ENCODE results near the gene AKT3.

AKT3 gene

GRCh38 chr1:243470502-243470901, 379.5 kb downstream of the AKT3 start:
- no peak overlapping the region for H3K4me2 ChIP-seq (ENCODE audit: insufficient read depth, low read length, poor library complexity, severe bottlenecking)
- H3K79me1 ChIP-seq (ENCODE audit: low read depth, low read length): no peaks in the 10 kb centered on the region
- no peak overlapping the region for H2BK15ac ChIP-seq (ENCODE audit: low read length)
- no peak overlapping the region for H3K4me3 ChIP-seq (ENCODE audit: low read length in 2 of 2)
- H3K9me3 ChIP-seq (replicated peaks in 1 of 2; ENCODE audit: control insufficient read depth in 2 of 2, insufficient read depth in 1 of 2, low read depth in 1 of 2, low read length in 2 of 2): no peaks in the 10 kb centered on the region
- H2AFZ ChIP-seq (ENCODE audit: low read length): peak overlapping the region; percentile 66
- no peak overlapping the region for H3K23ac ChIP-seq (ENCODE audit: low read depth, low read length, poor library complexity)
- WGBS, 2 donors (ENCODE audit: extremely low coverage in 2 of 2, insufficient read length in 2 of 2, insufficient replicate concordance in 1 of 2): no CpG with 5 or more reads among the region's 7 CpGs
- peak overlapping the region; percentile 80 for H3K27ac ChIP-seq (replicated peaks; ENCODE audit: low read length)
- H4K8ac ChIP-seq (ENCODE audit: low read depth, low read length): no peak overlapping the region
- H4K91ac ChIP-seq (ENCODE audit: low read depth, low read length, poor library complexity): no peak overlapping the region
- H3K14ac ChIP-seq (ENCODE audit: low read length): no peak overlapping the region
- peaks cover 39 to 46% of the 10 kb centered on the region in 2 donors for H3K4me1 ChIP-seq (ENCODE audit: control insufficient read depth in 2 of 2, insufficient read depth in 1 of 2, low read depth in 1 of 2, low read length in 2 of 2)
- H3K36me3 ChIP-seq (replicated peaks in 1 of 2; ENCODE audit: control insufficient read depth in 2 of 2, insufficient read depth in 2 of 2, low read length in 2 of 2): no peaks in the 10 kb centered on the region
- no peak overlapping the region for H2AK5ac ChIP-seq (ENCODE audit: low read depth, low read length)
- H2BK12ac ChIP-seq (ENCODE audit: low read length): no peak overlapping the region
- H2BK120ac ChIP-seq (ENCODE audit: low read depth, low read length): peak overlapping the region; percentile 35
- peak overlapping the region; percentile 48 for H2BK5ac ChIP-seq (ENCODE audit: low read length)
- H3K27me3 ChIP-seq (ENCODE audit: control insufficient read depth in 3 of 3, insufficient read depth in 3 of 3, low read depth in 1 of 3, low read length in 3 of 3): no peaks in the 10 kb centered on the region
- peak overlapping the region; percentile 33 for H3K18ac ChIP-seq (ENCODE audit: low read length)
- no peak overlapping the region for H3K4ac ChIP-seq (ENCODE audit: low read length)
- H3K9ac ChIP-seq (ENCODE audit: low read depth, low read length, poor library complexity): no peak overlapping the region
- no peak for DNase-seq (ENCODE audit: low spot score)

GRCh38 chr1:243469497-243469896, 380.5 kb downstream of the AKT3 start:
- H4K91ac ChIP-seq (ENCODE audit: low read depth, low read length, poor library complexity): no peak overlapping the region
- no peak overlapping the region for H3K23ac ChIP-seq (ENCODE audit: low read depth, low read length, poor library complexity)
- H3K4me1 ChIP-seq (ENCODE audit: control insufficient read depth in 2 of 2, insufficient read depth in 1 of 2, low read depth in 1 of 2, low read length in 2 of 2): peaks cover 31 to 39% of the 10 kb centered on the region in 2 donors
- no peaks in the 10 kb centered on the region for H3K36me3 ChIP-seq (replicated peaks in 1 of 2; ENCODE audit: control insufficient read depth in 2 of 2, insufficient read depth in 2 of 2, low read length in 2 of 2)
- H3K79me1 ChIP-seq (ENCODE audit: low read depth, low read length): no peaks in the 10 kb centered on the region
- H2BK120ac ChIP-seq (ENCODE audit: low read depth, low read length): no peak overlapping the region
- H3K4me2 ChIP-seq (ENCODE audit: insufficient read depth, low read length, poor library complexity, severe bottlenecking): no peak overlapping the region
- H3K14ac ChIP-seq (ENCODE audit: low read length): no peak overlapping the region
- no peak overlapping the region for H2BK15ac ChIP-seq (ENCODE audit: low read length)
- WGBS, 2 donors (ENCODE audit: extremely low coverage in 2 of 2, insufficient read length in 2 of 2, insufficient replicate concordance in 1 of 2): no CpG with 5 or more reads among the region's 3 CpGs
- no peak overlapping the region for H2BK5ac ChIP-seq (ENCODE audit: low read length)
- no peak overlapping the region for H2BK12ac ChIP-seq (ENCODE audit: low read length)
- no peak for DNase-seq (ENCODE audit: low spot score)
- H3K18ac ChIP-seq (ENCODE audit: low read length): no peak overlapping the region
- no peak overlapping the region for H4K8ac ChIP-seq (ENCODE audit: low read depth, low read length)
- H3K9me3 ChIP-seq (replicated peaks in 1 of 2; ENCODE audit: control insufficient read depth in 2 of 2, insufficient read depth in 1 of 2, low read depth in 1 of 2, low read length in 2 of 2): no peaks in the 10 kb centered on the region
- no peak overlapping the region for H3K27ac ChIP-seq (replicated peaks; ENCODE audit: low read length)
- H2AK5ac ChIP-seq (ENCODE audit: low read depth, low read length): no peak overlapping the region
- no peak overlapping the region for H3K4ac ChIP-seq (ENCODE audit: low read length)
- H3K27me3 ChIP-seq (ENCODE audit: control insufficient read depth in 3 of 3, insufficient read depth in 3 of 3, low read depth in 1 of 3, low read length in 3 of 3): no peaks in the 10 kb centered on the region
- no peak overlapping the region for H2AFZ ChIP-seq (ENCODE audit: low read length)
- H3K9ac ChIP-seq (ENCODE audit: low read depth, low read length, poor library complexity): no peak overlapping the region
- no peak overlapping the region for H3K4me3 ChIP-seq (ENCODE audit: low read length in 2 of 2)

GRCh38 chr1:243465738-243466137, 384.3 kb downstream of the AKT3 start:
- no CpG with 5 or more reads among the region's 5 CpGs for WGBS, 2 donors (ENCODE audit: extremely low coverage in 2 of 2, insufficient read length in 2 of 2, insufficient replicate concordance in 1 of 2)
- H3K4me3 ChIP-seq (ENCODE audit: low read length in 2 of 2): no peak overlapping the region
- H2BK120ac ChIP-seq (ENCODE audit: low read depth, low read length): no peak overlapping the region
- no peak overlapping the region for H3K9ac ChIP-seq (ENCODE audit: low read depth, low read length, poor library complexity)
- H3K23ac ChIP-seq (ENCODE audit: low read depth, low read length, poor library complexity): no peak overlapping the region
- H2BK12ac ChIP-seq (ENCODE audit: low read length): no peak overlapping the region
- no peak overlapping the region for H4K91ac ChIP-seq (ENCODE audit: low read depth, low read length, poor library complexity)
- no peaks in the 10 kb centered on the region for H3K79me1 ChIP-seq (ENCODE audit: low read depth, low read length)
- H4K8ac ChIP-seq (ENCODE audit: low read depth, low read length): no peak overlapping the region
- H2AFZ ChIP-seq (ENCODE audit: low read length): no peak overlapping the region
- H3K4ac ChIP-seq (ENCODE audit: low read length): no peak overlapping the region
- no peaks in the 10 kb centered on the region for H3K27me3 ChIP-seq (ENCODE audit: control insufficient read depth in 3 of 3, insufficient read depth in 3 of 3, low read depth in 1 of 3, low read length in 3 of 3)
- no peak overlapping the region for H3K27ac ChIP-seq (replicated peaks; ENCODE audit: low read length)
- no peak overlapping the region for H2BK15ac ChIP-seq (ENCODE audit: low read length)
- no peak for DNase-seq (ENCODE audit: low spot score)
- H3K4me2 ChIP-seq (ENCODE audit: insufficient read depth, low read length, poor library complexity, severe bottlenecking): no peak overlapping the region
- peaks cover 10% of the 10 kb centered on the region in 2 donors for H3K4me1 ChIP-seq (ENCODE audit: control insufficient read depth in 2 of 2, insufficient read depth in 1 of 2, low read depth in 1 of 2, low read length in 2 of 2)
- no peak overlapping the region for H2BK5ac ChIP-seq (ENCODE audit: low read length)
- H3K14ac ChIP-seq (ENCODE audit: low read length): no peak overlapping the region
- no peak overlapping the region for H2AK5ac ChIP-seq (ENCODE audit: low read depth, low read length)
- no peaks in the 10 kb centered on the region for H3K9me3 ChIP-seq (replicated peaks in 1 of 2; ENCODE audit: control insufficient read depth in 2 of 2, insufficient read depth in 1 of 2, low read depth in 1 of 2, low read length in 2 of 2)
- no peaks in the 10 kb centered on the region for H3K36me3 ChIP-seq (replicated peaks in 1 of 2; ENCODE audit: control insufficient read depth in 2 of 2, insufficient read depth in 2 of 2, low read length in 2 of 2)
- H3K18ac ChIP-seq (ENCODE audit: low read length): no peak overlapping the region

GRCh38 chr1:243465081-243465480, 385.0 kb downstream of the AKT3 start:
- H2BK120ac ChIP-seq (ENCODE audit: low read depth, low read length): no peak overlapping the region
- no peak overlapping the region for H3K4me3 ChIP-seq (ENCODE audit: low read length in 2 of 2)
- no peaks in the 10 kb centered on the region for H3K79me1 ChIP-seq (ENCODE audit: low read depth, low read length)
- H3K18ac ChIP-seq (ENCODE audit: low read length): peak overlapping the region; percentile 69
- no peak overlapping the region for H2BK5ac ChIP-seq (ENCODE audit: low read length)
- H3K9me3 ChIP-seq (replicated peaks in 1 of 2; ENCODE audit: control insufficient read depth in 2 of 2, insufficient read depth in 1 of 2, low read depth in 1 of 2, low read length in 2 of 2): no peaks in the 10 kb centered on the region
- no peaks in the 10 kb centered on the region for H3K36me3 ChIP-seq (replicated peaks in 1 of 2; ENCODE audit: control insufficient read depth in 2 of 2, insufficient read depth in 2 of 2, low read length in 2 of 2)
- no peak overlapping the region for H3K27ac ChIP-seq (replicated peaks; ENCODE audit: low read length)
- H2BK12ac ChIP-seq (ENCODE audit: low read length): peak overlapping the region; percentile 27
- H4K91ac ChIP-seq (ENCODE audit: low read depth, low read length, poor library complexity): no peak overlapping the region
- H4K8ac ChIP-seq (ENCODE audit: low read depth, low read length): no peak overlapping the region
- no peak overlapping the region for H2AFZ ChIP-seq (ENCODE audit: low read length)
- no peak overlapping the region for H3K14ac ChIP-seq (ENCODE audit: low read length)
- H3K9ac ChIP-seq (ENCODE audit: low read depth, low read length, poor library complexity): no peak overlapping the region
- no peak overlapping the region for H3K4me2 ChIP-seq (ENCODE audit: insufficient read depth, low read length, poor library complexity, severe bottlenecking)
- no peak overlapping the region for H3K23ac ChIP-seq (ENCODE audit: low read depth, low read length, poor library complexity)
- H2AK5ac ChIP-seq (ENCODE audit: low read depth, low read length): no peak overlapping the region
- H3K27me3 ChIP-seq (ENCODE audit: control insufficient read depth in 3 of 3, insufficient read depth in 3 of 3, low read depth in 1 of 3, low read length in 3 of 3): no peaks in the 10 kb centered on the region
- H3K4me1 ChIP-seq (ENCODE audit: control insufficient read depth in 2 of 2, insufficient read depth in 1 of 2, low read depth in 1 of 2, low read length in 2 of 2): peaks cover 4 to 6% of the 10 kb centered on the region in 2 donors
- no peak overlapping the region for H3K4ac ChIP-seq (ENCODE audit: low read length)
- no peak for DNase-seq (ENCODE audit: low spot score)
- H2BK15ac ChIP-seq (ENCODE audit: low read length): no peak overlapping the region
- no CpG with 5 or more reads among the region's 5 CpGs for WGBS, 2 donors (ENCODE audit: extremely low coverage in 2 of 2, insufficient read length in 2 of 2, insufficient replicate concordance in 1 of 2)

Data from neuronal stem cell (in vitro differentiated cells).